ENCODE measurements around the gene VASP. TPM values are rescaled to one million over a fixed set of nuclear protein-coding genes. Genes with fewer than 3 reads are reported as not detected.
A peak's percentile ranks its signal among the peaks of the same experiment; 100 is the strongest.

Gene VASP
- total and polyA plus RNA-seq, 2 of the 13 experiments (the other 11 are each of a cell fraction or from before 2014, with no cell fraction given) = 41.8 to 67.1 TPM

DNA sequence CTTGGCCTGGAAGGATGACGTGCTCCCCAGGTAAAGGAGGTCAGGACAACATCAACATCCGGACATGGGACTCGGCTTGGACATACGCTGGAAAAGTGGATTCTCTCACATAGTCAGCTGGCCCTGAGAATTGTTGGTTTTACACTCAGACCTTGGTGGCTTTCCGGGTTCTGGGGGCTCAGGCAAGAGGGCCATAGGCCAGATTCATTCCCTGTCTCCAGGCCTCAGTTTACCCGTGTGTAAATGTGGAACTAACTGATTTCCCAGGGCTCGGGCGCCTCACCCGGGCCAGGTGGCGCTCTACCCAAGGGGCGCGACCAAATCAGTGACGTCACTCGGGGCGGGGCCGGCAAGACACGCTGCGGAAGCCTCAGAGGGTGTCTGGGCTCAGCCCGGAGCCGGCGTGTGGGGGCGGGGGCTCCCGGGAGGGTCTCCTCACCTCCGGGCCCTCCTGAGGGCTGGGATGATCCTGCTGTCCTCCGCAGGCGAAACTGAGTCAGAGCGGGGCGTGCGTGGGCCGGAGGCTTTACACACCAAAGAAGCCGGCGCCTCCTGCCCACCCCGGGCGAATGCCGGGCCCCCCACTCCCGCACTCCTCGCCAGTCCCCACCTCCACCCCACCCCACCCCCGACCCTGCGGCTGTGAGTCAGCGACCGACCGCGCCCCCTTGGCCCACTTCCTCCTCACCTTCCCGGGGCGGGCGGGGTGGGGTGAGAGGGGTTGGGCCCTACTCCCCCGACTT, 862 bp upstream of the VASP start (continued):
- TF ChIP-seq, protein P1, sequence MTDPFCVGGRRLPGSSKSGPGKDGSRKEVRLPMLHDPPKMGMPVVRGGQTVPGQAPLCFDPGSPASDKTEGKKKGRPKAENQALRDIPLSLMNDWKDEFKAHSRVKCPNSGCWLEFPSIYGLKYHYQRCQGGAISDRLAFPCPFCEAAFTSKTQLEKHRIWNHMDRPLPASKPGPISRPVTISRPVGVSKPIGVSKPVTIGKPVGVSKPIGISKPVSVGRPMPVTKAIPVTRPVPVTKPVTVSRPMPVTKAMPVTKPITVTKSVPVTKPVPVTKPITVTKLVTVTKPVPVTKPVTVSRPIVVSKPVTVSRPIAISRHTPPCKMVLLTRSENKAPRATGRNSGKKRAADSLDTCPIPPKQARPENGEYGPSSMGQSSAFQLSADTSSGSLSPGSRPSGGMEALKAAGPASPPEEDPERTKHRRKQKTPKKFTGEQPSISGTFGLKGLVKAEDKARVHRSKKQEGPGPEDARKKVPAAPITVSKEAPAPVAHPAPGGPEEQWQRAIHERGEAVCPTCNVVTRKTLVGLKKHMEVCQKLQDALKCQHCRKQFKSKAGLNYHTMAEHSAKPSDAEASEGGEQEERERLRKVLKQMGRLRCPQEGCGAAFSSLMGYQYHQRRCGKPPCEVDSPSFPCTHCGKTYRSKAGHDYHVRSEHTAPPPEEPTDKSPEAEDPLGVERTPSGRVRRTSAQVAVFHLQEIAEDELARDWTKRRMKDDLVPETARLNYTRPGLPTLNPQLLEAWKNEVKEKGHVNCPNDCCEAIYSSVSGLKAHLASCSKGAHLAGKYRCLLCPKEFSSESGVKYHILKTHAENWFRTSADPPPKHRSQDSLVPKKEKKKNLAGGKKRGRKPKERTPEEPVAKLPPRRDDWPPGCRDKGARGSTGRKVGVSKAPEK (CRISPR knock-in tag; IDR thresholded peaks at IDR 0.05; ENCODE audit: borderline replicate concordance) = no peak
- TF ChIP-seq, protein P2, sequence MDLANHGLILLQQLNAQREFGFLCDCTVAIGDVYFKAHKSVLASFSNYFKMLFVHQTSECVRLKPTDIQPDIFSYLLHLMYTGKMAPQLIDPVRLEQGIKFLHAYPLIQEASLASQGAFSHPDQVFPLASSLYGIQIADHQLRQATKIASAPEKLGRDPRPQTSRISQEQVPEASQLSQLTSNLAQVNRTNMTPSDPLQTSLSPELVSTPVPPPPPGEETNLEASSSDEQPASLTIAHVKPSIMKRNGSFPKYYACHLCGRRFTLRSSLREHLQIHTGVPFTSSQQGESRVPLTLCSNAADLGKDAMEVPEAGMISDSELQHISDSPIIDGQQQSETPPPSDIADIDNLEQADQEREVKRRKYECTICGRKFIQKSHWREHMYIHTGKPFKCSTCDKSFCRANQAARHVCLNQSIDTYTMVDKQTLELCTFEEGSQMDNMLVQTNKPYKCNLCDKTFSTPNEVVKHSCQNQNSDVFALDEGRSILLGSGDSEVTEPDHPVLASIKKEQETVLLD (CRISPR knock-in tag; IDR thresholded peaks at IDR 0.05; ENCODE audit: low read depth) = no peak
- TF ChIP-seq, protein P3, sequence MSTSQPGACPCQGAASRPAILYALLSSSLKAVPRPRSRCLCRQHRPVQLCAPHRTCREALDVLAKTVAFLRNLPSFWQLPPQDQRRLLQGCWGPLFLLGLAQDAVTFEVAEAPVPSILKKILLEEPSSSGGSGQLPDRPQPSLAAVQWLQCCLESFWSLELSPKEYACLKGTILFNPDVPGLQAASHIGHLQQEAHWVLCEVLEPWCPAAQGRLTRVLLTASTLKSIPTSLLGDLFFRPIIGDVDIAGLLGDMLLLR (CRISPR knock-in tag; IDR thresholded peaks at IDR 0.05) = peak; percentile 64; the same call in 1 of the 2 replicates
- TF ChIP-seq CREM (IDR thresholded peaks at IDR 0.05) (peak; percentile 87), CREM (CRISPR knock-in tag; IDR thresholded peaks at IDR 0.05) (no peak), ATF1 (CRISPR knock-in tag; IDR thresholded peaks at IDR 0.05) (peak; percentile 91), PCBP1 (IDR thresholded peaks at IDR 0.05; ENCODE audit: borderline replicate concordance, low read depth, low read length) (0 out of 2 replicates have a peak, but pooled peaks have one; percentile 78), ZNF30 (CRISPR knock-in tag; IDR thresholded peaks at IDR 0.05) (no peak), KLF9 (CRISPR knock-in tag; IDR thresholded peaks at IDR 0.05; ENCODE audit: low read depth) (no peak), KAT8 (CRISPR knock-in tag; IDR thresholded peaks at IDR 0.05) (no peak; the same call in 1 of the 2 replicates), ZNF121 (CRISPR knock-in tag; IDR thresholded peaks at IDR 0.05) (peak; percentile 64; the same call in 1 of the 2 replicates), TEAD2 (CRISPR knock-in tag; IDR thresholded peaks at IDR 0.05) (no peak), ZFY (CRISPR knock-in tag; IDR thresholded peaks at IDR 0.05) (no peak), GTF3A (CRISPR knock-in tag; conservative IDR thresholded peaks at IDR 0.05) (no peak), GTF2F1 (IDR thresholded peaks at IDR 0.05; ENCODE audit: low read length) (no peak)
- TF ChIP-seq, protein P4, sequence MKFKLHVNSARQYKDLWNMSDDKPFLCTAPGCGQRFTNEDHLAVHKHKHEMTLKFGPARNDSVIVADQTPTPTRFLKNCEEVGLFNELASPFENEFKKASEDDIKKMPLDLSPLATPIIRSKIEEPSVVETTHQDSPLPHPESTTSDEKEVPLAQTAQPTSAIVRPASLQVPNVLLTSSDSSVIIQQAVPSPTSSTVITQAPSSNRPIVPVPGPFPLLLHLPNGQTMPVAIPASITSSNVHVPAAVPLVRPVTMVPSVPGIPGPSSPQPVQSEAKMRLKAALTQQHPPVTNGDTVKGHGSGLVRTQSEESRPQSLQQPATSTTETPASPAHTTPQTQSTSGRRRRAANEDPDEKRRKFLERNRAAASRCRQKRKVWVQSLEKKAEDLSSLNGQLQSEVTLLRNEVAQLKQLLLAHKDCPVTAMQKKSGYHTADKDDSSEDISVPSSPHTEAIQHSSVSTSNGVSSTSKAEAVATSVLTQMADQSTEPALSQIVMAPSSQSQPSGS (CRISPR knock-in tag; IDR thresholded peaks at IDR 0.05) = peak; percentile 95
- TF ChIP-seq, protein P5, sequence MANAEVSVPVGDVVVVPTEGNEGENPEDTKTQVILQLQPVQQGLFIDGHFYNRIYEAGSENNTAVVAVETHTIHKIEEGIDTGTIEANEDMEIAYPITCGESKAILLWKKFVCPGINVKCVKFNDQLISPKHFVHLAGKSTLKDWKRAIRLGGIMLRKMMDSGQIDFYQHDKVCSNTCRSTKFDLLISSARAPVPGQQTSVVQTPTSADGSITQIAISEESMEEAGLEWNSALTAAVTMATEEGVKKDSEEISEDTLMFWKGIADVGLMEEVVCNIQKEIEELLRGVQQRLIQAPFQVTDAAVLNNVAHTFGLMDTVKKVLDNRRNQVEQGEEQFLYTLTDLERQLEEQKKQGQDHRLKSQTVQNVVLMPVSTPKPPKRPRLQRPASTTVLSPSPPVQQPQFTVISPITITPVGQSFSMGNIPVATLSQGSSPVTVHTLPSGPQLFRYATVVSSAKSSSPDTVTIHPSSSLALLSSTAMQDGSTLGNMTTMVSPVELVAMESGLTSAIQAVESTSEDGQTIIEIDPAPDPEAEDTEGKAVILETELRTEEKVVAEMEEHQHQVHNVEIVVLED (CRISPR knock-in tag; IDR thresholded peaks at IDR 0.05; ENCODE audit: borderline replicate concordance) = peak; percentile 16; the same call in 1 of the 2 replicates
- TF ChIP-seq, protein P6, sequence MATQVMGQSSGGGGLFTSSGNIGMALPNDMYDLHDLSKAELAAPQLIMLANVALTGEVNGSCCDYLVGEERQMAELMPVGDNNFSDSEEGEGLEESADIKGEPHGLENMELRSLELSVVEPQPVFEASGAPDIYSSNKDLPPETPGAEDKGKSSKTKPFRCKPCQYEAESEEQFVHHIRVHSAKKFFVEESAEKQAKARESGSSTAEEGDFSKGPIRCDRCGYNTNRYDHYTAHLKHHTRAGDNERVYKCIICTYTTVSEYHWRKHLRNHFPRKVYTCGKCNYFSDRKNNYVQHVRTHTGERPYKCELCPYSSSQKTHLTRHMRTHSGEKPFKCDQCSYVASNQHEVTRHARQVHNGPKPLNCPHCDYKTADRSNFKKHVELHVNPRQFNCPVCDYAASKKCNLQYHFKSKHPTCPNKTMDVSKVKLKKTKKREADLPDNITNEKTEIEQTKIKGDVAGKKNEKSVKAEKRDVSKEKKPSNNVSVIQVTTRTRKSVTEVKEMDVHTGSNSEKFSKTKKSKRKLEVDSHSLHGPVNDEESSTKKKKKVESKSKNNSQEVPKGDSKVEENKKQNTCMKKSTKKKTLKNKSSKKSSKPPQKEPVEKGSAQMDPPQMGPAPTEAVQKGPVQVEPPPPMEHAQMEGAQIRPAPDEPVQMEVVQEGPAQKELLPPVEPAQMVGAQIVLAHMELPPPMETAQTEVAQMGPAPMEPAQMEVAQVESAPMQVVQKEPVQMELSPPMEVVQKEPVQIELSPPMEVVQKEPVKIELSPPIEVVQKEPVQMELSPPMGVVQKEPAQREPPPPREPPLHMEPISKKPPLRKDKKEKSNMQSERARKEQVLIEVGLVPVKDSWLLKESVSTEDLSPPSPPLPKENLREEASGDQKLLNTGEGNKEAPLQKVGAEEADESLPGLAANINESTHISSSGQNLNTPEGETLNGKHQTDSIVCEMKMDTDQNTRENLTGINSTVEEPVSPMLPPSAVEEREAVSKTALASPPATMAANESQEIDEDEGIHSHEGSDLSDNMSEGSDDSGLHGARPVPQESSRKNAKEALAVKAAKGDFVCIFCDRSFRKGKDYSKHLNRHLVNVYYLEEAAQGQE (IDR thresholded peaks at IDR 0.05; ENCODE audit: borderline replicate concordance in 1 of 2, low read depth in 1 of 2, low read length in 2 of 2) = no peak
